Transverse colon (tissue), 4 donors: Measurements from ENCODE around the gene ADGRA3. TPM values are rescaled to one million over a fixed set of nuclear protein-coding genes. Genes with fewer than 3 reads are reported as not detected.

Experiments
- DNase-seq: peaks from one replicate; pipeline ENCODE4 v3.0.0-alpha.2; 2019
- H3K27ac ChIP-seq, 4 donors: fragments of 200-600 bp; sonication (generic); 2 replicates each; pipeline ENCODE4 v1.5.1; 2016 to 2018; ENCODE audit warnings: inconsistent platforms in 4 of 4
- H3K27me3 ChIP-seq: fragments of 200-600 bp; sonication (generic); 2 replicates; pipeline ENCODE4 v1.5.1; 2017; ENCODE audit warnings: inconsistent platforms
- H3K36me3 ChIP-seq, 4 donors: fragments of 200-600 bp; sonication (generic); 2 replicates each; pipeline ENCODE4 v1.5.1; 2017 to 2019; ENCODE audit warnings: inconsistent platforms in 4 of 4
- H3K4me1 ChIP-seq, 4 donors: fragments of 200-600 bp; sonication (generic); 2 replicates each; pipeline ENCODE4 v1.5.1; 2017 to 2020; ENCODE audit warnings: inconsistent platforms in 4 of 4
- H3K4me3 ChIP-seq, 4 donors: fragments of 200-600 bp; sonication (generic); 1 replicate in 1 of 4; 2 replicates in 3 of 4; pipeline versions ENCODE4 v1.5.1 to v1.6.1; 2017 to 2019; ENCODE audit warnings: inconsistent platforms in 4 of 4
- H3K9me3 ChIP-seq, 2 donors: fragments of 200-600 bp; sonication (generic); 2 replicates each; pipeline ENCODE4 v1.5.1; 2017 to 2019; ENCODE audit warnings: inconsistent platforms in 2 of 2
- CTCF ChIP-seq, 5 experiments: fragments of 200-600 bp in 3 of 5; fragments of 450-650 bp in 2 of 5; sonication (generic) in 3 of 5; IDR thresholded peaks; 1 replicate in 2 of 5; 2 replicates in 3 of 5; pipeline ENCODE4 v1.5.1; 2016 to 2017; ENCODE audit warnings: antibody characterized with exemption in 5 of 5, inconsistent platforms in 3 of 5, mild to moderate bottlenecking in 2 of 5, moderate library complexity in 1 of 5
- EP300 ChIP-seq: sonication (generic); formaldehyde crosslinking; IDR thresholded peaks from one replicate; pipeline ENCODE4 v1.6.1; 2017; ENCODE audit warnings: antibody characterized with exemption, low read depth
- POLR2A ChIP-seq: fragments of 450-650 bp; IDR thresholded peaks from one replicate; pipeline ENCODE4 v1.6.1; 2016; ENCODE audit warnings: antibody characterized with exemption, mild to moderate bottlenecking, moderate library complexity
- POLR2AphosphoS5 ChIP-seq, 3 donors: sonication (generic); formaldehyde crosslinking; IDR thresholded peaks; one replicate each; pipeline ENCODE4 v1.6.1; 2016; ENCODE audit warnings: antibody characterized with exemption in 3 of 3
- WGBS, 2 donors: methylation state at CpG; one replicate each; pipeline ENCODE4 v1.1.5; 2018; ENCODE audit warnings: low coverage in 1 of 2; 5-methylcytosine and 5-hydroxymethylcytosine counted together
- in situ Hi-C, 4 donors: fragments of 200-750 bp; cut with MboI; loops; one replicate each; pipeline versions ENCODE4 v1.15.0 to v1.15.1; 2017; ENCODE audit warnings: low sequenced_read_pairs in 3 of 4, low pct_ligation_motif_present in 1 of 4, low pct_unique_long_range_greater_than_20kb in 1 of 4
- intact Hi-C: fragments of 100-400 bp; cut with DNase I; formaldehyde crosslinking; loops from one replicate; pipeline ENCODE4 v1.15.1; 2023; ENCODE audit warnings: low total_unique reads
- total RNA-seq, 4 donors: library from RNA; depleted of rRNA; stranded (reverse); fragments of >200 nt; gene quantifications; one replicate each; pipeline ENCODE4 v1.1.0, GENCODE V29; 2016

Gene ADGRA3
- total RNA-seq, 4 donors from 2014 or later = 76.7 to 126 (median 91.1) TPM

GRCh38 chr4:22444813-22445212, 71.1 kb downstream of the ADGRA3 start:
- no peaks in the 10 kb centered on the region for H3K27me3 ChIP-seq
- H3K9me3 ChIP-seq = no peaks in the 10 kb centered on the region
- H3K4me1 ChIP-seq = peaks cover 0 to 11% (median 2%) of the 10 kb centered on the region in 4 donors
- no peak overlapping the region for H3K27ac ChIP-seq
- 83 to 89% methylated on average over 4 to 6 of the region's 6 CpGs for WGBS, 2 donors
- H3K4me3 ChIP-seq = no peak overlapping the region
- TF ChIP-seq EP300 = no peak
- TF ChIP-seq POLR2A = no peak
- no peak for TF ChIP-seq CTCF (IDR thresholded peaks at IDR 0.05)
- TF ChIP-seq POLR2AphosphoS5 (IDR thresholded peaks at IDR 0.05) = no peak
- in situ Hi-C loops (no loop called here), intact Hi-C loops (no loop called here)
- peaks cover 0 to 25% (median 11%) of the 10 kb centered on the region in 4 donors for H3K36me3 ChIP-seq
- no peak for DNase-seq

GRCh38 chr4:22442956-22443355, 72.9 kb downstream of the ADGRA3 start:
- Histone ChIP-seq H3K9me3 (no peaks in the 10 kb centered on the region), H3K27ac (no peak overlapping the region), H3K4me1 (peaks cover 0 to 11% (median 2%) of the 10 kb centered on the region in 4 donors), H3K27me3 (no peaks in the 10 kb centered on the region), H3K4me3 (no peak overlapping the region), H3K36me3 (peaks cover 0 to 25% (median 13%) of the 10 kb centered on the region in 4 donors)
- no peak for DNase-seq
- WGBS, 2 donors = 69 to 82% methylated on average over 2 of the region's 2 CpGs
- intact Hi-C loops (no loop called here), in situ Hi-C loops (no loop called here)
- TF ChIP-seq CTCF (IDR thresholded peaks at IDR 0.05) (no peak), POLR2A (no peak), EP300 (no peak), POLR2AphosphoS5 (IDR thresholded peaks at IDR 0.05) (no peak)

- Histone ChIP-seq H3K4me1 (peaks cover 0 to 7% (median 2%) of the 10 kb centered on the region in 4 donors), H3K27ac (no peak overlapping the region), H3K36me3 (peaks cover 0 to 27% (median 13%) of the 10 kb centered on the region in 4 donors), H3K27me3 (no peaks in the 10 kb centered on the region), H3K4me3 (no peak overlapping the region), H3K9me3 (no peaks in the 10 kb centered on the region)
- no peak for DNase-seq
- intact Hi-C loops (no loop called here), in situ Hi-C loops (no loop called here)
- no peak for TF ChIP-seq POLR2A
- no peak for TF ChIP-seq CTCF (IDR thresholded peaks at IDR 0.05)
- no peak for TF ChIP-seq EP300
- TF ChIP-seq POLR2AphosphoS5 (IDR thresholded peaks at IDR 0.05) = no peak
These were observed 74.9 kb downstream of the ADGRA3 start for GRCh38 chr4:22440999-22441398.

- H3K36me3 ChIP-seq = peaks cover 0 to 27% (median 13%) of the 10 kb centered on the region in 4 donors
- DNase-seq = no peak
- H3K27ac ChIP-seq = no peak overlapping the region
- H3K4me3 ChIP-seq = no peak overlapping the region
- in situ Hi-C loops (no loop called here), intact Hi-C loops (no loop called here)
- H3K27me3 ChIP-seq = no peaks in the 10 kb centered on the region
- peaks cover 0 to 9% (median 4%) of the 10 kb centered on the region in 4 donors for H3K4me1 ChIP-seq
- TF ChIP-seq EP300 = no peak
- TF ChIP-seq POLR2AphosphoS5 (IDR thresholded peaks at IDR 0.05) = no peak
- no peak for TF ChIP-seq CTCF (IDR thresholded peaks at IDR 0.05)
- TF ChIP-seq POLR2A = no peak
- H3K9me3 ChIP-seq = no peaks in the 10 kb centered on the region
- WGBS, 2 donors = 83 to 87% methylated on average over 2 of the region's 2 CpGs
These were observed 75.9 kb downstream of the ADGRA3 start for GRCh38 chr4:22439947-22440346.
